ENCODE measurements around the gene TCHHL1. TPM values are rescaled to one million over a fixed set of nuclear protein-coding genes. Genes with fewer than 3 reads are reported as not detected.

Gene TCHHL1
- total and polyA plus RNA-seq, 2 of the 8 experiments (the other 6 are each of a cell fraction or from before 2014, with no cell fraction given): not detected

DNA sequence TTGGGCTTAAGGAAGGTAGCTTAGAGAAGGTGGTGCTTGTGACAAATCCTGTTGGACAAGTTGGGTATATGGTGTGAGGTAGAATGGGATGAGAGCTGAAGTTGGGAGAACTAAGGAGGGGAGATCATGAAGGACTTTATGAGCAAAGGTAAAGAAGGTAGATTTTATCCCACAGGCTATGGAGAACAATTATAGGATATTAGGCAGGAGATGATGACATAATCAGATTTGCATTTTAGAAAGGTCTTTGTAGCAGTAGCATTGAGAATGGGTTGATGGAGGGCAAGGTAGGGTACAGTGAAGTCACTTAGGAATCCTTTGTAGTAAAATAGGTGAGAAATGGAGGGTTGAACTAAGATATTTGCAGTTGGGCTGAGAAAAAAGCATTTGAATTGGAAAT lies 41.3 kb upstream of the TCHHL1 start (continued):
- no peak for TF ChIP-seq SAP30 (IDR thresholded peaks at IDR 0.05; ENCODE audit: insufficient read depth, insufficient replicate concordance, low read length)
- TF ChIP-seq SIN3A (conservative IDR thresholded peaks at IDR 0.05 in 1 of 2, IDR thresholded peaks at IDR 0.05 in 1 of 2; ENCODE audit: low read depth in 1 of 2, low read length in 2 of 2): no peak
- no peak for TF ChIP-seq GABPA (IDR thresholded peaks at IDR 0.05; ENCODE audit: borderline replicate concordance, insufficient read depth, low read length)
